Body of pancreas (tissue), 2 donors: ENCODE measurements around the gene M6PR. TPM values are rescaled to one million over a fixed set of nuclear protein-coding genes. Genes with fewer than 3 reads are reported as not detected.

ENCODE experiments used
- total RNA-seq, 2 donors: library from RNA; depleted of rRNA; stranded (reverse); fragments of >200 nt; gene quantifications; one replicate each; pipeline ENCODE4 v1.1.0, GENCODE V29; 2016

M6PR gene
- total RNA-seq, 2 donors from 2014 or later: 43.8 to 57.3 TPM

Other genes starting within 250 kb of the M6PR start
- not detected for gene A2ML1, start 127.0 kb downstream of the M6PR start, total RNA-seq
- 10 to 100 TPM; 27.0 to 34.5 TPM for gene PHC1, start 35.1 kb downstream of the M6PR start, total RNA-seq
- under 1 TPM; 0.78 to 0.99 TPM for gene KLRG1, start 39.9 kb upstream of the M6PR start, total RNA-seq
- gene A2M, start 166.3 kb upstream of the M6PR start, total RNA-seq: 100 to 1,000 TPM in 1 of 2 donors, 10 to 100 TPM in 1; 97.3 to 102 TPM